Left lobe of liver (tissue), 2 donors: ENCODE results near the gene MED9. TPM values are rescaled to one million over a fixed set of nuclear protein-coding genes. Genes with fewer than 3 reads are reported as not detected.
A peak's percentile ranks its signal among the peaks of the same experiment; 100 is the strongest.

Source experiments
- ATAC-seq: fragments of 200-7000 bp; cut with Tn5 transposase; one replicate; pipeline ENCODE4 v1.9.1; 2020; ENCODE audit warnings: mild to moderate bottlenecking, moderate library complexity
- DNase-seq: peaks from one replicate; pipeline ENCODE4 v3.0.0-alpha.2; 2020; ENCODE audit warnings: low spot score
- total RNA-seq: library from RNA; stranded (reverse); gene quantifications from one replicate; pipeline ENCODE4 v1.2.1, GENCODE V29; 2021
- donor health status: DM: no; HTN: no; CAD: no; lungs with moderate emphysema.
- donor health status: DM: no; HTN: yes; CAD: no.

The MED9 gene
- total RNA-seq, 1 donor from 2014 or later, result 7.1 TPM

DNA sequence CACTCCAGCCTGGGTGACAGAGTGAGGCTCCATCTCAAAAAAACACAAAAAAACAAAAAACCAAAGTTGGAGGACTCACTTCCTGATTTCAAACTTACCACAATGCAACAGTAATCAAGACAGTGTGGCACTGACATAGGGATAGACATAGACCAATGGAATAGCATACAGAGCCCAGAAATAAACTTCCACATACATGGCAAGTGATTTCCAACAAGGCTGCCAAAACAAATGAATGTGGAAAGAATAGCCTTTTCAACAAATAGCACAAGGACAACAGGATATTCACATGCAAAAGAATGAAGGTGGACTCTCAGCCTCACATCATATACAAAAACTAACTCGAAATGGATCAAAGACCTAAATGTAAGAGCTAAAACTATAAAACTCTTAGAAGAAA, 56.2 kb downstream of the MED9 start:
- no peak for DNase-seq
- ATAC-seq, result peak; percentile 5

DNA sequence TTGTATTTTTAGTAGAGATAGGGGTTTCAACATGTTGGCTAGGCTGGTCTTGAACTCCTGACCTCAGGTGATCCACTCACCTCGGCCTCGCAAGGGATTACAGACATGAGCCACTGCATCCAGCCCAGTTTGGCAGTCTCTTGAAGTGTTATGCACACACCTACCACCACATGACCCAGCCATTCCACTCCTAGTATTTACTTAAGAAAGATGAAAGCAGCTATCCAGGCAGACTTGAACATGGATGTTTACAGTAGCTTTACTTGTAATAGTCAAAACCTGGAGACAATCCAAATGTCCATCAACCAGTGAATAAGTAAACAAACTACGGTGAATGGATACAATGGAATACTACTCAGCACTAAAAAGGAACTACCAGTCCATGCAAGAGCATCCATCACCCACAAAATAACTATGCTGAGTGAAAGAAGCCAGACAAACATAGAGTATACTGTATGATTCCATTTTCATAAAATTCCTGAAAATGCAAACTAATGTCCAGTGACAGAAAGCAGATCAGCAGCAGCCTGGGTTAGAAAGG, 57.2 kb downstream of the MED9 start:
- DNase-seq (no peak), ATAC-seq (no peak)

DNA sequence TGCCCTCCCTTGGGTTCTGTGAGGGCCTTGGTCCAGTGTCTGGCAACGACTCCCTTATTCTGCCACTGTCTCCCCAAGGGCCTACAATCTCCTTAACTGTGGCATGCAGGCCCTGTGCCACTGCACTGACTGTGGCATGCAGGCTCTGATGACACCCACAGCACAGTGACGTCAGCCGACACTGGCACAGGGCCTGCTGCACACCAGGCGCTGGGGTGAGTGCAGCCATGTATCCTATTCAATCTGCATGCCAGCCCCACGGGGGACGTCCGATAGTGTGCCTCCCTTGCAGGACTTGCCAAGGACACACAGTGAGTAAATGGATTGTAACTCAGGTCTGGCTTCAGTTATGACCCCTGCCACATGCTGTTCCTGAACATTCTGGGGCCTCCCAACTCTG, 59.2 kb downstream of the MED9 start:
- DNase-seq (peak; percentile 94), ATAC-seq (peak; percentile 75)

DNA sequence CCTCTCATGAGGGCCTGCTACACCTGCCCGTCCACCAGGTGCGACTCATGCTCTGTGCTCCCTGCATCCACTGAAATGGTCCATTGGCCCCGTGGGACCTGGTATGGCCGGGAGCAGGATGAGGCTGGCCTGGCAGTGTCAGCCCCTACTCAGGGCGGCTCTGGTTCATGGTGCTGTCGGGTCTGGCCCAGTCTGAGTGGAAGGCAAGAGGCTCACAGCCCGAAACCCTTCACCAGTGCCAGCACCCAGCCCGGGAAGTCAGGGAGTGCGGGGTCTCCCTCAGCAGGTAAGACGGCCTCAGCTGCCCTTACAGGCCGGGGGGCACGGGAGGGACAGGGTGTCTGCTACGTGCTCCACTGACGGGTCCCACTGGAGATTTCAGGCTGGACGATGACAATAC, 59.9 kb downstream of the MED9 start:
- DNase-seq (no peak), ATAC-seq (no peak)

DNA sequence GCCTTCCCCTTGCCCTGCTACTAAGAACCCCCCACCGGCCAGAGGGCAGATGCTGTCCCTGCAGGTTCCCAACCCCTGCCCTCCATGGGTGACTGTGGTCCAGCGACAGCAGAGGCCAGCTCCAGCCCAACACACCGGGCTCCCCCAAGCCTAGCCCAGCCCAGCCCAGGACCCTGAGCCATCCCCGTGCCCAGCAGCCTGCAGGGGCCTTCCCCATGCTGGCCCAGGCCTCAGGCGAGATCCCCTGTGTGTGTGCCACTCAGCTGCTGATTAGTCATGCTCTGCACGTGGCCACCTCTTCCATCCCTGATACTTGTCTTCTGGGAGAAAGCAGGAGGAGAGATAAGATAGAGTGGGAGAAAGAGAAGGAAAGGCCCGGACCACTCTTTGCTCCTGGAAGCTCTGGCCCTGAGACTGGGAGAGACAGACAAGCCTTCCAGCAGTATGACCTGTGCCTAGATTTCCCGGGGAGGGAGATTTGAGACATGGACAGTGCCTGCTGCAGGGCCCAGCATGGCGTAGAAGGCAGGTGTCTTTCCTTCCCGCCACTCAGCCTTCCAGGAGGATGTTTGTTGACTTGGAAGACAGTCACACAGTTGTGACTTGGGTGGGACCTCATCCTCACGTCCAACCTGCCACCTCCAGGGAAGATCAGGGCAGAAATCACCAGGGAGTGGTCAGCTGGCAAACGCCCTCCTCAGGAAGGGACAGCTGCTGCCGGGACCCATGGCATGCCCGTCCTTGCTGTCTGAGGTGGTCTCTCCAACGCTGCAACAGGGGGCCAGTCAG, 60.7 kb downstream of the MED9 start:
- no peak for DNase-seq
- ATAC-seq, result no peak

DNA sequence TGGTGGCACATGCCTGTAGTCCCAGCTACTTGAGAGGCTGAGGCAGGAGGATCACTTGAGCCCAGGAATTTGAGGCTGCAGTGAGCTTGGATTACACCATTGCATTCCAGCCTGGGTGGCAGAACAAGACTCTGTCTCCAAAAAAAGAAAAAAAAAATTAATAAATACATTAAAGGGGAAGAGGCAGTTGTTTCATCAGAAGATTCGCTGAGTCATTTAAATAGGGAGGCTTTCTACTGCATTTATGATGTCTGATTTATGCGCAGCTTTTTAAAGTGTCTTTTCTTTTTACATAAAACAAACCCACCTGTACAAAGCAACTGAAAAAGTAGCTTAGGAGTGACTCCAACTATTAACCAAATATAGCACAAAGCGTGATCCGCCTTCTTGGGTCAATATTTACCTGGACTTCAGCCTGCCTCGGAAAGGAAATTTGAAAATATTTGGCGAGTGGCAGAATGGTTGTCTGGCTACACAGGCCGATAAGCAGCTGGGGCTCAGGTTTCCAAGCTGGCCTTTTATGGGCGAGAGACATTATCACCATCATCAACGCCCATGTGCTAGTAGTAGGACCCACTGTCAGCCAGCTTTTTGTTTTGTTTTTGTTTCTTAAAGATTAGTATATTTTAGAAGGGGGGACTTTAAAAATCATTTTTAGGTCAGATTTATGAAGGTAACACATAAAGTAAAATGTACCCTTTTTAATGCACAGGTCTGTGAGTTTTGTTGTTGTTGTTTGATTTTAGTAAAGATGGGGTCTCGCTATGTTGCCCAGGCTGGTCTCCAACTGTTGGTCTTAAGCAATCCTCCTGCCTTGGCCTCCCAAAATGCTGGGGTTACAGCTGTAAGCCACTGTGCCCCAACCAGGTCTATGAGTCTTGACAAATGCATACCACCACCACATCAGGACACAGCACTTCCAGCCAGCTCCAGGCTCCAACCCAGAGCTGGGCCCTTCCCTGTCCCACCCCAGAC, 61.9 kb downstream of the MED9 start:
- DNase-seq (peak; percentile 88), ATAC-seq (peak; percentile 53)

DNA sequence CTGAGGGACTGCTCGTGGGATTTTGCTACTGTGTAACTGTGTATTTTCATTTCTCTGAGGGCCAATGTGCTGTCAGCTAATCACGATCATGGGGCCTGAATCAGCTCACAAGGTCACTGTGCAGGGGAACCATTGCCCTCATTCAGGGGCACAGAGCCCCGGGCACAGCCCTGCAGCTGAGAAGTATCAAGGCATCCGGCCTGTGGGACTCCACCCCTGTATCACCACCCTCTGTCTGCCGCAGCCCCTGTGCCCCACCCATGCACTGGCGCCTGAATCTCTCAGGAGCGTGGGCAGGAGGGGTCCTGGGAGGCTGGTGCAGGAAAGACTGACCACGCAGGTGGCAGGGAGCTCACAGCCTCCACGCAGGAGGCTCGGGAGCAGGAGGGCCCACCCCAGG, 62.8 kb downstream of the MED9 start:
- no peak for DNase-seq
- peak; percentile 4 for ATAC-seq

DNA sequence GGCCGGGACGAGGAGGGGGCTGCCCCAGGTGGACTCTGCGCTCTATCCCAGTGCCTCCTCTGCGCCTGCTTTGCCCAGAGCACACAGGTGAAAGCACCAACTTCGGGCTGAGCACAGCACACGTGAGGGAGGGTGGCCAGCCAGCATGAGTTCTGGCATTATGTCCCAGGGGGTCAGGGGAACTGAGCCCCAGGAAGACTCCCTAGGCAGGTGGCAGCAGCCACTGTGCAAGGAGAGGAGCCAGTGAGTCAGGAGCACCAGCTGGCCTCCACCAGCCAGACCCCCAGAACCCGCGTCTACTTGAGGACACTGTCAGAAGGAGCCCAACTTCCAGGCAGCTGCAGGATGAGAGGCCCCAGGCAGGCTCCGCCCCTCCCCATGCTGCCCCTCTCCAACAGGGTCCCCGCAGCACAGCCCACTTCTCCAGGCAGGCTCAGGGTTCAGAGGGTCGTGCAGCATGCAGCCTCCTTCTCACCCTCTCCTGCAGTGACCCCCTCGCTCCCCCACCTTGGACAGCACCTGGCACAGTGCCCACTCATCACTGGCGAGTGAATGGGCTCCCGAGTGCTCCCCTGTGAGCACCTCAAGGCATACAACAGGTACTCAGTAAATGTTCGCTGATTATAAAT, 63.6 kb downstream of the MED9 start:
- ATAC-seq (no peak), DNase-seq (no peak)

DNA sequence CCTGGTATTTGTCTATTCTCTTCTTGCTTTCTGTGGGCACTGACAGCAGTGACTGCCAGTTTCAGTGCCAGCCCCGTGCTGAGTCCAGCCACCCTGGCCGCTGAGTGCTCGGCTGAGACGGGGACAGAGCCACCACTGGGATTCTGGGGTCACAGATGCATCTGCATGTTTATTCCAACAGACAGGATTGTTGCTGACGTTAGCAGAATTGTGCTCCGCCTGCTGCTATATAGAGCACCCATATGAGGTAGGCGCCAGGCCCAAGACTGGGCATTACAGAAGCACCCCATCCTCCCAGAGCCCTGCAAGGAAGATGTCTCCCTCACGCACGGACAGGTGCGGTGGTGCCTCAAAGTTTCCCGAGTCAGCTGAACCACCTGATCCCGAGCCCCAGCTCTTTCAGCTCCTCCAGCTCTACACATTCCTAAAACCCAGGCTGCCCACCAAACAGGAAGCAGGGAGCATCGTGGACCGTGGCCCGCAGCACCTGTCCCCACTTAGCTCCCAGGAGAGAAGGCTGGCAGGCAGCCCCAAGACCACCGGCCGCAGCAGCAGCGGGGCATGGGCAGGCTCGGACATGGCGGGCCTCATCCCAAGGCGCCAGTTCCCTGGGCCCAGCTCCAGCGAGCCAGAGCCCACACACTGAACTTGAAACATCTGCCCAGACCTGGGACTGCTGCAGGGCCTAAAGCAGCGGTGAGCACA, 64.3 kb downstream of the MED9 start:
- DNase-seq (no peak), ATAC-seq (peak; percentile 34)

DNA sequence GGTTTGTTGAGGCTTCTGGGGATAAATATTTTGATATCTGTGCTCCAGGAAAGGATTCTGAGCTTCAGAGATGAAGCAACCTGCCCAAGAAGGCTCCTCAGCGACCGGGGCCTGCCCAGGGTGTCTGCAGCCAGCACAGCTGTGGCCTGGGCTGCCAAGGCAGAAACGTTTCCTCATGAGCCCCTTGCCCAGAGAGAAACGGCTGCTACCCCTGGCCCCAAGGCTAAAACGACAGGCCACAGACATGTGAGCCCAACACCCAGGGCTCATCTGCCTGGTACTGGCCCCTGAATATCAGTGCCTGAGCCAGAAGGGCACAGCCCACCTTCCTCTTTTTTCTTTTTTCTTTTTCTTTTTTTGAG, 64.8 kb downstream of the MED9 start:
- ATAC-seq, result no peak
- no peak for DNase-seq

Other genes starting within 250 kb of the MED9 start
- gene FLCN, start 239.8 kb upstream of the MED9 start, total RNA-seq, result 34.7 TPM
- 20.3 TPM for gene COPS3, start 195.8 kb upstream of the MED9 start, total RNA-seq
- gene NT5M, start 173.6 kb upstream of the MED9 start, total RNA-seq, result 1.6 TPM
- 1.1 TPM for gene RASD1, start 19.4 kb downstream of the MED9 start, total RNA-seq
- 180 TPM for gene PEMT, start 114.7 kb downstream of the MED9 start, total RNA-seq
- gene RAI1, start 204.5 kb downstream of the MED9 start, total RNA-seq, result 7.8 TPM